Naive thymus-derived CD4-positive, alpha-beta T cell (primary cell): ENCODE results near the gene LRP1. TPM values are rescaled to one million over a fixed set of nuclear protein-coding genes. Genes with fewer than 3 reads are reported as not detected.
A peak's percentile ranks its signal among the peaks of the same experiment; 100 is the strongest.

Experiments used
- ATAC-seq: fragments of 150-1000 bp; cut with Tn5 transposase; 2 replicates; pipeline ENCODE4 v1.10.0; 2021; ENCODE audit warnings: mild to moderate bottlenecking, moderate library complexity
- CTCF ChIA-PET: fragments of 350-600 bp; sonication (Branson Sonifier 250); formaldehyde crosslinking; loops from one replicate; lab custom pipeline; 2021; ENCODE audit warnings: antibody characterized with exemption; lab: Charles Lee
- POLR2A ChIA-PET: fragments of 350-600 bp; sonication (Branson Sonifier 250); formaldehyde crosslinking; loops from one replicate; lab custom pipeline; 2021; ENCODE audit warnings: antibody characterized with exemption, inconsistent platforms; lab: Charles Lee
- DNase-seq, 9 donors: peaks; one replicate each; pipeline versions ENCODE4 v3.0.0 to v3.0.0-alpha.2; 2020 to 2022; ENCODE audit warnings: mixed read lengths in 1 of 9
- H3K27ac ChIP-seq: one replicate; pipeline ENCODE4 v1.7.0; 2013; ENCODE audit warnings: mild to moderate bottlenecking, low read depth, low read length, moderate library complexity
- H3K27me3 ChIP-seq, 2 donors: one replicate each; pipeline ENCODE4 v1.7.0; 2013; ENCODE audit warnings: low read length in 2 of 2, mild to moderate bottlenecking in 2 of 2, moderate library complexity in 2 of 2; ENCODE audit not compliant: control insufficient read depth in 2 of 2, insufficient read depth in 2 of 2
- H3K36me3 ChIP-seq, 3 experiments: 1 replicate in 2 of 3; 2 replicates in 1 of 3; pipeline ENCODE4 v1.7.0; 2013; ENCODE audit warnings: low read length in 3 of 3, mild to moderate bottlenecking in 3 of 3, moderate library complexity in 1 of 3; ENCODE audit not compliant: insufficient read depth in 3 of 3, control insufficient read depth in 2 of 3
- H3K4me1 ChIP-seq, 2 donors: one replicate each; pipeline ENCODE4 v1.7.0; 2013; ENCODE audit warnings: low read length in 2 of 2, mild to moderate bottlenecking in 2 of 2, moderate library complexity in 1 of 2; ENCODE audit not compliant: control insufficient read depth in 2 of 2, insufficient read depth in 2 of 2
- H3K4me3 ChIP-seq: 2 replicates; pipeline ENCODE4 v1.7.0; 2013; ENCODE audit warnings: mild to moderate bottlenecking, low read length
- H3K9me3 ChIP-seq, 3 experiments: 1 replicate in 2 of 3; 2 replicates in 1 of 3; pipeline ENCODE4 v1.7.0; 2013; ENCODE audit warnings: low read length in 3 of 3; ENCODE audit not compliant: control insufficient read depth in 2 of 3
- H3K27ac Mint-ChIP-seq, 9 donors: one replicate each; pipeline ENCODE4 v1.8.0; 2020 to 2022; ENCODE audit warnings: mixed read lengths in 9 of 9, mild to moderate bottlenecking in 8 of 9, moderate library complexity in 5 of 9, inconsistent platforms in 2 of 9
- H3K27me3 Mint-ChIP-seq, 5 donors: one replicate each; pipeline ENCODE4 v1.8.0; 2021 to 2022; ENCODE audit warnings: mixed read lengths in 5 of 5, mild to moderate bottlenecking in 1 of 5
- H3K36me3 Mint-ChIP-seq, 5 donors: one replicate each; pipeline ENCODE4 v1.8.0; 2020 to 2022; ENCODE audit warnings: mixed read lengths in 5 of 5, mild to moderate bottlenecking in 3 of 5, inconsistent platforms in 1 of 5
- H3K4me1 Mint-ChIP-seq, 7 donors: one replicate each; pipeline ENCODE4 v1.8.0; 2020 to 2022; ENCODE audit warnings: mixed read lengths in 7 of 7, mild to moderate bottlenecking in 3 of 7, inconsistent platforms in 1 of 7
- H3K4me3 Mint-ChIP-seq, 10 donors: one replicate each; pipeline ENCODE4 v1.8.0; 2020 to 2022; ENCODE audit warnings: mild to moderate bottlenecking in 10 of 10, mixed read lengths in 10 of 10, moderate library complexity in 6 of 10, inconsistent platforms in 2 of 10
- H3K9me3 Mint-ChIP-seq, 11 donors: one replicate each; pipeline ENCODE4 v1.8.0; 2020 to 2022; ENCODE audit warnings: mixed read lengths in 11 of 11, mild to moderate bottlenecking in 4 of 11, inconsistent platforms in 1 of 11, moderate library complexity in 1 of 11
- intact Hi-C, 2 donors: fragments of 100-400 bp; cut with micrococcal nuclease; formaldehyde crosslinking; loops; one replicate each; pipeline ENCODE4 v1.15.1; 2023
- polyA plus RNA-seq, 2 donors: library from polyadenylated mRNA; unstranded; fragments of 300-500 nt; fragmentation: Illumina TruSeq; gene quantifications; one replicate each; pipeline ENCODE4 v1.2.3, GENCODE V29; 2021
- total RNA-seq, 6 experiments: library from RNA in 5 of 6; stranded (reverse) in 5 of 6; gene quantifications; 1 replicate in 5 of 6; 2 replicates in 1 of 6; pipeline ENCODE4 v1.2.3 and lab custom pipeline; 2021 to 2026

The LRP1 gene
- total and polyA plus RNA-seq, 7 experiments from 2014 or later, result 0.58 to 119 (median 10.5) TPM

- peaks cover 0 to 6% (median 0%) of the 10 kb centered on the region in 7 donors for H3K4me1 Mint-ChIP-seq
- Histone ChIP-seq H3K9me3 (no peaks in the 10 kb centered on the region), H3K4me1 (no peaks in the 10 kb centered on the region), H3K27ac (no peak overlapping the region), H3K27me3 (no peaks in the 10 kb centered on the region), H3K4me3 (no peak overlapping the region), H3K36me3 (no peaks in the 10 kb centered on the region)
- H3K4me3 Mint-ChIP-seq, result no peak overlapping the region
- H3K36me3 Mint-ChIP-seq, result peaks cover 0 to 8% (median 0%) of the 10 kb centered on the region in 5 donors
- ChIA-PET POLR2A (interaction anchor here (0.6 kb wide), 1 partner anchor 596 kb away, joined by 3 read pairs; no protein-coding TSS in a partner anchor), CTCF (interaction anchor here (2.0 kb wide), 1 partner anchor 45 kb away, joined by 4 read pairs; no protein-coding TSS in a partner anchor)
- no peak overlapping the region for H3K27ac Mint-ChIP-seq
- H3K9me3 Mint-ChIP-seq, result no peaks in the 10 kb centered on the region
- no peaks in the 10 kb centered on the region for H3K27me3 Mint-ChIP-seq
- ATAC-seq (no peak), DNase-seq (no peak)
- intact Hi-C loops, result no loop called here
Observed at GRCh38 chr12:57169046-57169795, 40.9 kb downstream of the LRP1 start.

GRCh38 chr12:57169969-57170368, 41.7 kb downstream of the LRP1 start:
- Mint-ChIP-seq H3K27me3 (no peaks in the 10 kb centered on the region), H3K36me3 (peaks cover 0 to 7% (median 0%) of the 10 kb centered on the region in 5 donors), H3K27ac (no peak overlapping the region), H3K9me3 (no peaks in the 10 kb centered on the region), H3K4me3 (no peak overlapping the region), H3K4me1 (peaks cover 0 to 6% (median 0%) of the 10 kb centered on the region in 7 donors)
- ATAC-seq, result no peak
- no peak for DNase-seq
- ChIA-PET POLR2A (interaction anchor here (0.6 kb wide), 1 partner anchor 597 kb away, joined by 3 read pairs; no protein-coding TSS in a partner anchor), CTCF (interaction anchor here (2.0 kb wide), 1 partner anchor 46 kb away, joined by 4 read pairs; no protein-coding TSS in a partner anchor)
- H3K36me3 ChIP-seq, result no peaks in the 10 kb centered on the region
- no peaks in the 10 kb centered on the region for H3K4me1 ChIP-seq
- intact Hi-C loops, result no loop called here
- no peak overlapping the region for H3K4me3 ChIP-seq
- no peak overlapping the region for H3K27ac ChIP-seq
- H3K27me3 ChIP-seq, result no peaks in the 10 kb centered on the region
- H3K9me3 ChIP-seq, result no peaks in the 10 kb centered on the region

- Histone ChIP-seq H3K36me3 (no peaks in the 10 kb centered on the region), H3K4me1 (no peaks in the 10 kb centered on the region), H3K9me3 (no peaks in the 10 kb centered on the region), H3K4me3 (no peak overlapping the region), H3K27ac (no peak overlapping the region), H3K27me3 (no peaks in the 10 kb centered on the region)
- Mint-ChIP-seq H3K9me3 (no peaks in the 10 kb centered on the region), H3K27ac (no peak overlapping the region), H3K4me1 (peaks cover 0 to 6% (median 0%) of the 10 kb centered on the region in 7 donors), H3K36me3 (peaks cover 0 to 7% (median 0%) of the 10 kb centered on the region in 5 donors), H3K4me3 (no peak overlapping the region), H3K27me3 (no peaks in the 10 kb centered on the region)
- DNase-seq (no peak), ATAC-seq (no peak)
- intact Hi-C loops, result no loop called here
- POLR2A ChIA-PET, result no interaction called here
- CTCF ChIA-PET, result interaction anchor here (6.7 kb wide), 1 partner anchor 47 kb away, joined by 34 read pairs; no protein-coding TSS in a partner anchor
Observed at GRCh38 chr12:57170408-57170807, 42.1 kb downstream of the LRP1 start.

DNA sequence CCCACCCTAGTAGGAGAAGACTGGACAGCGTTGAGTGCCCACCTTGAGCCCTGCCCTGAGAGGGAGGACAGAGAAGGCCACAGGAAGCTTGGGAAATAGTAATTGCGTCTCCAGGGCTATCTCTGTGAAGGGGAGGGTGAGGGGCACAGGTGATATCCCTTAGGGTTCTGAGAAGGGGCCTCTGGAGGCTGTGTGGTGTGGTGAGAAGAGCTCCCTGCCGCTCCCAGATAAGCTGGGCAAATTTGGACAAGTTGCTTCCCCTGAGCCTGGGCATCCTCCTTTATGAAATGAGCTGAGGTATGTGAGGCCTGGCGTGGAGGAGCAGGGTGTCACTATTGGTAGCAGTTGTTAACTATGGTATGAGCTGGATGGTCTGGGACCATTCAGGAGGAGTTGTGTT, 42.6 kb downstream of the LRP1 start:
- POLR2A ChIA-PET, result no interaction called here
- no peaks in the 10 kb centered on the region for H3K9me3 ChIP-seq
- peaks cover 0 to 6% (median 0%) of the 10 kb centered on the region in 7 donors for H3K4me1 Mint-ChIP-seq
- H3K4me3 Mint-ChIP-seq, result no peak overlapping the region
- peaks cover 0 to 7% (median 0%) of the 10 kb centered on the region in 5 donors for H3K36me3 Mint-ChIP-seq
- H3K27ac ChIP-seq, result no peak overlapping the region
- H3K27ac Mint-ChIP-seq, result no peak overlapping the region
- H3K9me3 Mint-ChIP-seq, result no peaks in the 10 kb centered on the region
- intact Hi-C loops, result no loop called here
- ATAC-seq, result no peak
- H3K27me3 ChIP-seq, result no peaks in the 10 kb centered on the region
- DNase-seq, result no peak
- CTCF ChIA-PET, result interaction anchor here (6.7 kb wide), 1 partner anchor 47 kb away, joined by 34 read pairs; no protein-coding TSS in a partner anchor
- no peaks in the 10 kb centered on the region for H3K36me3 ChIP-seq
- no peaks in the 10 kb centered on the region for H3K27me3 Mint-ChIP-seq
- no peak overlapping the region for H3K4me3 ChIP-seq
- H3K4me1 ChIP-seq, result no peaks in the 10 kb centered on the region

DNA sequence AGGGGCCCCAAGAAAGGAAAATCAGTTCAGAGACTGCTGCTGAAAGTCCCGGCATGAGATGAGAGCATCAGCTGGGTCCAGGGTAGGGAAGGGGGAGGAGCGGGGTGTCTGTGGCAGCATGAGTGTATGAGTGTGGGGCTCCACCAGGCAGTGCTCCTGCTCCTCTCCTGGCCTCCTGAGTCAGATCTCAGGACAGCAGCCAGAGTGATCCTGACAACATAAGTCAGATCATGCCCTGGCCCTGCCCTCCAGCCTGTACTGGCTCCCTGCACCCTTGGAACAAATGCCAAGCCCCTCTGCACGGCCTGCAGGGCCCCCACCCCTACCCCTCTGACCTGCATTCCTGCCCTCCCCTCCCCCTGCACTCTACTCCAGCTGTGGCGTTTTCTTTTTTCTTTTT, 43.4 kb downstream of the LRP1 start:
- Mint-ChIP-seq H3K27ac (no peak overlapping the region), H3K4me1 (peaks cover 0 to 6% (median 0%) of the 10 kb centered on the region in 7 donors), H3K36me3 (peaks cover 0 to 9% (median 0%) of the 10 kb centered on the region in 5 donors), H3K27me3 (no peaks in the 10 kb centered on the region), H3K9me3 (no peaks in the 10 kb centered on the region), H3K4me3 (no peak overlapping the region)
- CTCF ChIA-PET, result interaction anchor here (6.7 kb wide), 1 partner anchor 48 kb away, joined by 34 read pairs; no protein-coding TSS in a partner anchor
- POLR2A ChIA-PET, result no interaction called here
- Histone ChIP-seq H3K27me3 (no peaks in the 10 kb centered on the region), H3K27ac (no peak overlapping the region), H3K9me3 (no peaks in the 10 kb centered on the region), H3K4me3 (no peak overlapping the region), H3K36me3 (no peaks in the 10 kb centered on the region), H3K4me1 (no peaks in the 10 kb centered on the region)
- DNase-seq (no peak), ATAC-seq (no peak)
- intact Hi-C loops, result no loop called here

DNA sequence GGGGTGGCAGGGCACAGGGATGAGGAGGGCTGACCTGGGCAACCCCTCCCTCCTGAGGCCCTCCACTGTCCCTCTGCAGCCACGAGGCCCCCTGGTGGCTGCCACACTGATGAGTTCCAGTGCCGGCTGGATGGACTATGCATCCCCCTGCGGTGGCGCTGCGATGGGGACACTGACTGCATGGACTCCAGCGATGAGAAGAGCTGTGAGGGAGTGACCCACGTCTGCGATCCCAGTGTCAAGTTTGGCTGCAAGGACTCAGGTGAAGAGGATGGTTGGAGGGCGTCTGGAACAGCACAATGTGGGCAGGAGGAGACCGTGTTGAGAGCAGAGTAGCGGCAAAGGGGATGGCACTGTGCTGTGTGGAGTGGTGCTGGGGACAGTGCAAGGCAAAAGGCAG, 44.8 kb downstream of the LRP1 start:
- ATAC-seq (peak; percentile 41), DNase-seq (peak in 2 of 9 donors; percentile 4 to 30)
- Histone ChIP-seq H3K9me3 (no peaks in the 10 kb centered on the region), H3K27me3 (no peaks in the 10 kb centered on the region), H3K27ac (no peak overlapping the region), H3K4me1 (no peaks in the 10 kb centered on the region), H3K36me3 (no peaks in the 10 kb centered on the region), H3K4me3 (no peak overlapping the region)
- intact Hi-C loops, result loop anchor here (1.0 kb wide), 1 partner anchor 49 kb away; no protein-coding TSS in a partner anchor
- Mint-ChIP-seq H3K4me1 (peaks cover 0 to 6% (median 0%) of the 10 kb centered on the region in 7 donors), H3K9me3 (no peaks in the 10 kb centered on the region), H3K4me3 (no peak overlapping the region), H3K27me3 (no peaks in the 10 kb centered on the region), H3K27ac (no peak overlapping the region), H3K36me3 (peaks cover 0 to 9% (median 0%) of the 10 kb centered on the region in 5 donors)
- ChIA-PET POLR2A (no interaction called here), CTCF (interaction anchor here (0.7 to 6.7 kb wide), 6 partner anchors 45 to 413 kb away, joined by 3 to 34 read pairs (median 4); partner anchors contain the start of gene LRP1)
